Activated T-cell treated with anti-CD3 and anti-CD28 coated beads, Interleukin-2, amount 50 U/mL, for 72 hours (primary cell): Measurements from ENCODE around the gene FFAR4. TPM values are rescaled to one million over a fixed set of nuclear protein-coding genes. Genes with fewer than 3 reads are reported as not detected.

Experiments
- ATAC-seq, 2 donors: fragments of 150-1000 bp; cut with Tn5 transposase; replicated peaks in 1 of 2; 2 replicates each; pipeline ENCODE4 v1.10.0; 2021; ENCODE audit warnings: moderate library complexity in 2 of 2, mild to moderate bottlenecking in 1 of 2
- DNase-seq, 2 donors: peaks; one replicate each; pipeline ENCODE4 v3.0.0; 2021 to 2022; ENCODE audit warnings: mixed read lengths in 1 of 2
- H3K27ac Mint-ChIP-seq: one replicate; pipeline ENCODE4 v1.8.0; 2022; ENCODE audit warnings: mild to moderate bottlenecking, moderate library complexity, mixed read lengths
- H3K27me3 Mint-ChIP-seq: one replicate; pipeline ENCODE4 v1.8.0; 2022; ENCODE audit warnings: low read depth, mixed read lengths
- H3K36me3 Mint-ChIP-seq, 2 donors: one replicate each; pipeline ENCODE4 v1.8.0; 2022; ENCODE audit warnings: mixed read lengths in 2 of 2, mild to moderate bottlenecking in 1 of 2; ENCODE audit not compliant: insufficient read depth in 2 of 2
- H3K4me1 Mint-ChIP-seq: one replicate; pipeline ENCODE4 v1.8.0; 2022; ENCODE audit warnings: low read depth, mixed read lengths
- H3K4me3 Mint-ChIP-seq, 2 donors: one replicate each; pipeline ENCODE4 v1.8.0; 2022; ENCODE audit warnings: mild to moderate bottlenecking in 2 of 2, mixed read lengths in 2 of 2, moderate library complexity in 2 of 2
- H3K9me3 Mint-ChIP-seq, 2 donors: one replicate each; pipeline ENCODE4 v1.8.0; 2022; ENCODE audit warnings: mixed read lengths in 2 of 2
- total RNA-seq, 2 donors: library from RNA; stranded (reverse); gene quantifications; one replicate each; pipeline ENCODE4 v1.2.3, GENCODE V29; 2022

FFAR4 gene
- total RNA-seq, 2 donors from 2014 or later: not detected

DNA sequence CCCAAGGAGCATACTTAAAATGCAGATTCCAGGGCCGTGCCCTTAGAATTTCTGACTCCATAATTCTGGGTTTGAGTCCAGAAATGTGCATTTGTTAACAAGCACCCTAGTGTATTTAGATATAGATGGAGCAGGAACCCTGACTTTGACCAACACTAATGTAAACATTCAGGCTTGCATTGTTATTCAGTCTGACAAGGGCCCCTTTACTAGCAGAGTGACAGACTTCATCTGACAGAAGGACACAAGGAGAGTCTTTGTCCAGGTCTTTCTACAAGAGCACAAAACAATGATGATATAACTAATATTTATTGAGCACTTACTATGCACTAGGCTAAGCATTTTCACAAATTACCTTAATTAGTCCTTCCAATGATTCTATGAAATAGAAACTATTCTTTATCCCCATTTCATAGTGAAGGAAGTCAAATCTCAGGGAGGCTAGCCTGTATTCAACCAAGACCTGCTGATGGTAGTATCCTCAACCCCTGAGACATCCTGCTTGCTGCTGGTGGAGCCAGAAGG lies 30.7 kb downstream of the FFAR4 start:
- Mint-ChIP-seq H3K36me3 (peaks cover 0 to 1% of the 10 kb centered on the region in 2 donors), H3K4me3 (no peak overlapping the region), H3K27ac (no peak overlapping the region), H3K27me3 (peaks cover 21% of the 10 kb centered on the region), H3K4me1 (no peaks in the 10 kb centered on the region), H3K9me3 (no peaks in the 10 kb centered on the region)
- DNase-seq: no peak
- no peak for ATAC-seq

DNA sequence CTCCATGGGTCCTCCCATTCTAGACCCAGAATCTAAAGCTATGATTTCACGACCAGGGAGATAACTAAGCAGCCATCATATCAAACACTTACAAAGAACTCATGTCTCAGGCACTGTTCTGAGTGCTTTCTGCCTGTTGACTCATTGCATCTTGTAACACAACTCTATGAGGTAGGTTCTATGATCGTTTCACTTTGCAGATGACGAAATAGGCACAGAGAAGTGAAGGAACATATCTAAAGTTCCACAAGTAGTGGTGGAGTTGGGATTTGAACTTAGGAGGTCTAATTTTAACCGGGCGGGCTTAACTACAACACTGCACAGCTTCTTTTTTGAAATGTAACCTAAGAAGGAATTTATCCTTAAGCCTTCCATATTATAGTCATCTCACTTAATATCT lies 31.7 kb downstream of the FFAR4 start:
- DNase-seq: no peak
- Mint-ChIP-seq H3K9me3 (no peaks in the 10 kb centered on the region), H3K4me3 (no peak overlapping the region), H3K4me1 (no peaks in the 10 kb centered on the region), H3K27me3 (peaks cover 31% of the 10 kb centered on the region), H3K36me3 (peaks cover 0 to 1% of the 10 kb centered on the region in 2 donors), H3K27ac (no peak overlapping the region)
- no peak for ATAC-seq

DNA sequence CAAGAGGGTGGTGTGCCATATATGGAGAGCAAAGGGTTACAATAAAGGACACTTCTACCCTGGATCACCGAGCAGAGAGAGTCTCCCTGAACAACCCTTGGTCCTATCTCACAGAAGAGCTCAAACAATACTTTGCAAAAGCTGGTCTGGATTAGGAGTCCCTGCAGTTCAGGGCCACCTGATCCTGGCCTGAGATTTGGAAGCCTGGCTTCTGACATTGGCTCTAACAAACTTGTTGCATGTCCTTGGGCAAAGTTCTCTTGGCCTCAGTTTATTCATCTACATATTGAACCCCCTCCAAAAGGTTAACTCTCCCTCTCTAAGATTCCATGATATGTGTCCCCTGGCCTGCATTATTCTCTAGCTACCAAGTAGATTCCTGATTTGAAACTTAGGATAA lies 32.9 kb downstream of the FFAR4 start:
- Mint-ChIP-seq H3K36me3 (peaks cover 0 to 1% of the 10 kb centered on the region in 2 donors), H3K27me3 (peaks cover 43% of the 10 kb centered on the region), H3K9me3 (no peaks in the 10 kb centered on the region), H3K4me1 (no peaks in the 10 kb centered on the region), H3K4me3 (no peak overlapping the region), H3K27ac (no peak overlapping the region)
- ATAC-seq: no peak
- DNase-seq: no peak

DNA sequence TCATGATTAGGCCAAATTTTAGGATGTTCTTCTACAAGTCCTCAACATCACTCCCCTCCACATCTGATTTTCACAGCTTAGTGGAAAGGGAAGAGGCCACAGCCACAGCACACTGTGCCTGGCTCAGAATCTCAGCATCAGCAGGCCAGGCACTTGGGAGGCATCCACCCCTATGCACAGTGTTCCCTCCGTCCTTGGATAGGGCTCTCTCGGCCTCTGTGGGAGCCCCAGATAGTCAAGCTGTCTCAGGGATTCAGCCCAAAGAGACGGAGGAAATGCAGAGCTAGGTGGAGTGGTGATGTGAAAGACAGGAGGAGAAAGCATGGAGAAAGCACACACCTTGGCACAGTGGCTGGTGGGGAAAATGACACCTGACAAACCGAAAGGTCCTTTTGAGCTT lies 33.3 kb downstream of the FFAR4 start:
- Mint-ChIP-seq H3K27ac (no peak overlapping the region), H3K4me1 (no peaks in the 10 kb centered on the region), H3K27me3 (peaks cover 44% of the 10 kb centered on the region), H3K4me3 (peak overlapping the region in 1 of 2 donors; percentile 18), H3K36me3 (peaks cover 0 to 1% of the 10 kb centered on the region in 2 donors), H3K9me3 (no peaks in the 10 kb centered on the region)
- DNase-seq (no peak), ATAC-seq (no peak)

DNA sequence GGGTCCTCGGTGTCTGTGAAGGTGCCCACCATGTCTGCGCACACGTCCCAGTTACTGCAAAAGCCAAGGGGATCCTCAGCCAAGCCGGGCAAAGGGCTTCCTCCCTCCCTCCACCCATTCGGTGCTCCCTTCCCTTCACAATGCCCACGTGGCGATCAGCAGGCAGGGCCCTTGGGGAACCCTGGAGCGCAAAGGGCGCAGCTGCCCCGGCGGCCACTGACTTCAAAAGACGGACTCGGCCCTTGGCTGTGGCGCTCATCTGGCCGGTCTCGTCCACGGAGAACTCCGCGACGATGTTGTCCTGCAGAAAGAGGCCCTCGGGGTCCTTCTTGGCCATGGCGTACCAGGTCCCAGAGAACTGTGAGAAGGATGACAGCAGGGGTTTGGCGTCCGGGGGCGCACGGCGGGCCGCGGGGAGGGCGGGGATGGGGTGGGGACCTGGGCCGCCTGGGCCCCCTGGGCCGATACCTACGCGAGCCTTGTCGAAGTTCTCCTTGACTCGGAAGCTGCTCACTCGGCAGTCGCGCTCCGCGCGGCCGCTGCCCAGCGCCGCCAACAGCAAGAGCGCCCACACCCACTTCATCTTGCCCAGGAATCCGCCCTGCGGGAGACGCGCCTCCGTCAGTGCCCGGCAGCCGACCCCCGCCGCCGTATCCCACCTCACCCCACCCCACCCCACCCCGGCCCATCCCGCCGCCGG lies 34.1 kb downstream of the FFAR4 start:
- Mint-ChIP-seq H3K27ac (no peak overlapping the region), H3K4me1 (no peaks in the 10 kb centered on the region), H3K27me3 (peaks cover 44% of the 10 kb centered on the region), H3K4me3 (no peak overlapping the region), H3K36me3 (peaks cover 0 to 1% of the 10 kb centered on the region in 2 donors), H3K9me3 (no peaks in the 10 kb centered on the region)
- DNase-seq (no peak), ATAC-seq (no peak)

DNA sequence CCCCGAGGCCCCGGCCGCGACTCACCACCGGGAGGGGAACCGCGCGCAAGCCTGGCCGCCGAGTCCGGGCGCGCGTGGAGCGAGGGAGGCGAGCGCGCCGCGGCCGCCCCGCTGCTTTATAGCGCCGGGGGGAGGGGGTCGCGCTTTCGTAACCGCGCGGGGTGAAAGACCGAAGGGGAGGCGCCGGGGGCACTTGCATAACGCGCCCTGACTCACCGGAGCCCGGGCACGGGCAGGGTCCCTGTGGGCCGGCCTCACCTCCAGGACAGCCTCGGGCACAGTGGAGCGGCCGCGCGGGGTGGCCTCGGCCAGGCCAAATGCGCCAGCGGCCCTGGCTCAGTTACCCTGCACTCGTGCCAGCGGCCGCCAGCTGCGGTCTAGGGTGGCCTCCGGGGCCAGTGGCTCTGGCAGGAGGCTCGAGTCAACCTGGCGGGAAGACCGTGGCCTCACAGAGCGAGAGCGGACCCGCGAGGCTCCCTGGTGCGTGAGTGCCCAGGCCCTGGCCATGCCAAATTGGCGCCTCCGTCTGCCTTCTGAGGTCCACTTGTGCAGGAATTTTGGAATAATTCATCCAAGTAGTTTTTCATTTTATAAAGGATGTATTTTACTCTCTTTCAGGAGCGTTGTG lies 34.8 kb downstream of the FFAR4 start, which contains the start of gene RBP4:
RBP4 (minus strand) TSS at position 90 of the 628 bp plus-strand sequence. CDS start 207 bp downstream, outside the sequence.
- no peaks in the 10 kb centered on the region for H3K4me1 Mint-ChIP-seq
- ATAC-seq (no peak), DNase-seq (no peak)
- peaks cover 0 to 1% of the 10 kb centered on the region in 2 donors for H3K36me3 Mint-ChIP-seq
- no peaks in the 10 kb centered on the region for H3K9me3 Mint-ChIP-seq
- H3K27ac Mint-ChIP-seq: no peak within 1 kb of the TSS
- peaks cover 49% of the 10 kb centered on the region for H3K27me3 Mint-ChIP-seq
- peak within 1 kb of the TSS in 1 of 2 donors; percentile 52 for H3K4me3 Mint-ChIP-seq

DNA sequence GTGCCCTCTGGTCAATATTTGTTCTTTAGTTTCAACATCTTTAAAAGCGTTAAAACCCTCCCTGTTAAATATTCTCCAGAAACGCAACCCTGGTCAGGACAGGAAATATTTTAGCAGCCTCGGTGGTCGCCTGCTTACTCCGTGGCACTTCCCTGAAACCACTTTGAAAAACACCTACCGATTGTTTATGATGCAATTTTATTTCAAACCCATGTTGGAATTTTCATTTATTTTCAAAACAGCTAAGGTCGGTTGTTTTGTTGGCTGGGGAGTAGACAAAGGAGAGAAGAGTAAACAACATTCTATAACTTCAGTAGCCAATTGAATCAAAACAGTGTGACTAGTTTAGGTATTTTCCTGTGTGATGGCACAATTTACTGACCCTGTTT lies 35.3 kb downstream of the FFAR4 start:
- no peak for ATAC-seq
- no peak overlapping the region for H3K27ac Mint-ChIP-seq
- H3K27me3 Mint-ChIP-seq: peaks cover 54% of the 10 kb centered on the region
- H3K4me1 Mint-ChIP-seq: no peaks in the 10 kb centered on the region
- no peaks in the 10 kb centered on the region for H3K9me3 Mint-ChIP-seq
- H3K4me3 Mint-ChIP-seq: peak overlapping the region in 1 of 2 donors; percentile 52
- peaks cover 0 to 1% of the 10 kb centered on the region in 2 donors for H3K36me3 Mint-ChIP-seq
- DNase-seq: no peak

DNA sequence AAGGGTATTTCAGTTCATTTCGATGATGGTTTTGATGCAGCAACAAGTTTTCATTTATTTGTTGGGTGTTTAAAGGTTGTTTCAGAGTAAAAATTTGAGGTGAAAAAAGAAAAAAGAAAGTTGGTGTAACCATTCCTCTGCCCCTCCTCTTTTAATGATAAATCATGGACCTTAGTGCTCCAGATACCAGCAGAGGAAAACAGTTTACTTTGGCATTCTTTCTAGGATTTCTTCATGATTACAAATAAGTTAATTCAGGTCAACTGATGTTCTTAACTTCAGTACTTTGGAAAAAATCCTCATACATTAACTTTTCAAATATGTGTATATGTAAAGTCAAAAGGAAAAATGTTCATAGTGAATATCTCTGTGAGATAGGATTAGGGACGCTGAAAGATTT lies 36.6 kb downstream of the FFAR4 start:
- Mint-ChIP-seq H3K4me1 (no peaks in the 10 kb centered on the region), H3K9me3 (peaks cover 0 to 3% of the 10 kb centered on the region in 2 donors), H3K36me3 (peaks cover 0 to 1% of the 10 kb centered on the region in 2 donors), H3K27ac (no peak overlapping the region), H3K27me3 (peaks cover 54% of the 10 kb centered on the region), H3K4me3 (no peak overlapping the region)
- DNase-seq: no peak
- no peak for ATAC-seq

DNA sequence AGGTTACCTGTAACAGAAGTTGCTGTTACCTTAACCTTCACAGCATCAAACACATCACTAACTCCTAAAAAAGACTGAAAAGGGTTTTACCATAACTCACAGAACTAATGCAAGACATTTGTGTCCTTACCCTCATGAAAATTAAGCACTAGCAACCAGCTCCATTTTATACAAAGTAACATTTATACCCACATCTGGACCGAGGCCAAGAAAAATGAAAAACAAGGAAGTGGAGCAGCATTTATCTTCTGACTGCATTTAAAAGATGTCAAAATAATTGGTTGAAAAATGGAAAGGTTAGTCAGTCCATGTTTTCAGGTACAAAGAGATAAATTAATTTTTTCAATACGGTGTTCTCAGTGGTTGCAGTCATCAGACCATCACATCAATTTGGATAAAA lies 37.7 kb downstream of the FFAR4 start:
- ATAC-seq (no peak), DNase-seq (no peak)
- peaks cover 59% of the 10 kb centered on the region for H3K27me3 Mint-ChIP-seq
- no peak overlapping the region for H3K27ac Mint-ChIP-seq
- no peak overlapping the region for H3K4me3 Mint-ChIP-seq
- peaks cover 0 to 3% of the 10 kb centered on the region in 2 donors for H3K9me3 Mint-ChIP-seq
- peaks cover 0 to 1% of the 10 kb centered on the region in 2 donors for H3K36me3 Mint-ChIP-seq
- H3K4me1 Mint-ChIP-seq: no peaks in the 10 kb centered on the region

DNA sequence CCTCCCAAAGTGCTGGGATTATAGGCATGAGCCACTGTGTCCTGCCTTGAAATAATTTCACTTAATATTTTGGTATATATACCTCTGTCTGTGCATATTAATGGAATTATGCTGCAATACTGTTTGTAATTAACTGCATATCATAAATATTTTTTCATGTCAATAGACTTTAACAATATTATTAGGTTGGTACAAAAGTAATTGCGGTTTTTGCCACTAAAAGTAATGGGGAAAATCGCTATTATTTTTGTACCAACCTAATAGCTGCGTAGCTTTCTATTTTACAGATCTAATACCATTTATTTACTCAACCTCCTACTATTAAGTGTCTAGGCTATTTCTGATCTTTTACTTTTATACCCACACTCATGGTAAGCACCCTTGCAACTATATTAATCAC lies 42.0 kb downstream of the FFAR4 start:
- Mint-ChIP-seq H3K4me3 (no peak overlapping the region), H3K36me3 (no peaks in the 10 kb centered on the region), H3K9me3 (peaks cover 0 to 3% of the 10 kb centered on the region in 2 donors)

DNA sequence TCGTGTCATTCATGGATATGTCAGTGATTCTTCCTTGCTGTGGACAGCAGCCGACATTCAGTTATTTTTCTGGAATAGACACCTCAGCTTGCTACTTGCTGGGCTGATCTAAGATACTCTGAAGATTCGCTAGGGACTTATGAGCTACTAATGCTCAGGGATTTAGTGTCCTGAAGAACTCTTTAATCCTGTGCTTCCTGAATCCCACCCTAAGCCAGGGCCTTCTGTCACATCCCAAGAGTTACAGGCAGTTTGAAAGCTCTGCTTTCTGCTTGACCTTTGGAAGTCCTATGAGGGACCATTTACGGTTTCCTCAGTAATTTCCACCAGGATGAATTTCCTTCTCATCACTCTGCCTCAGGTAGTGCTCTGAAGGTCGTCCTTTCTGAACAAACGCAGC lies 45.8 kb downstream of the FFAR4 start, which contains the start of gene PDE6C:
PDE6C (plus strand) TSS at position 227 of the 400 bp plus-strand sequence. CDS start 189 bp downstream, outside the sequence.
- no peak for ATAC-seq
- peaks cover 10% of the 10 kb centered on the region for H3K27me3 Mint-ChIP-seq

More for the DNA sequence above, 42.0 kb downstream of the FFAR4 start:
- Mint-ChIP-seq H3K4me1 (no peaks in the 10 kb centered on the region), H3K27me3 (peaks cover 30% of the 10 kb centered on the region), H3K27ac (no peak overlapping the region)
- ATAC-seq (no peak), DNase-seq (no peak)

DNA sequence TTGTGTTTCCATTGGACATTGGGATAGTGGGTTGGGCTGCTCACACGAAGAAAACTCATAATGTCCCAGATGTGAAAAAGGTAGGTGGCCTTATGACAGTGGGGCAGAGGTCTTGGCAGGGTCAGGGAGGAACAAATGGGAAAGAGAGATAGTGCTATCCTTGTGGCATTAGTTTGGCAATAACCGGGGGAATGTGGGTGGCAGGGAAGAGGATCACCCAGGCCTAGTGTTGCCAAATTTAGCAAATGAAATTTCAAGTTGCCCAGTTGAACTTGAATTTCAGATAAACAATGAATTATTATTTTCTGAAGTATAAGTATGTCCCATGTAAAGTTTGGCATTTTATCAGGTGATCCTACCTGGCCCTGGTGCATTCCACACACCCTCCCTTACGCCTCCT lies 46.7 kb downstream of the FFAR4 start:
- H3K9me3 Mint-ChIP-seq: no peaks in the 10 kb centered on the region
- H3K27ac Mint-ChIP-seq: no peak overlapping the region
- no peak overlapping the region for H3K4me3 Mint-ChIP-seq
- H3K4me1 Mint-ChIP-seq: no peaks in the 10 kb centered on the region
- peaks cover 10% of the 10 kb centered on the region for H3K27me3 Mint-ChIP-seq
- ATAC-seq: no peak
- H3K36me3 Mint-ChIP-seq: no peaks in the 10 kb centered on the region
- DNase-seq: no peak

More for the DNA sequence above, 45.8 kb downstream of the FFAR4 start, which contains the start of gene PDE6C:
- DNase-seq: no peak
- Mint-ChIP-seq H3K4me1 (no peaks in the 10 kb centered on the region), H3K4me3 (no peak within 1 kb of the TSS), H3K27ac (no peak within 1 kb of the TSS), H3K9me3 (peaks cover 0 to 1% of the 10 kb centered on the region in 2 donors), H3K36me3 (no peaks in the 10 kb centered on the region)

DNA sequence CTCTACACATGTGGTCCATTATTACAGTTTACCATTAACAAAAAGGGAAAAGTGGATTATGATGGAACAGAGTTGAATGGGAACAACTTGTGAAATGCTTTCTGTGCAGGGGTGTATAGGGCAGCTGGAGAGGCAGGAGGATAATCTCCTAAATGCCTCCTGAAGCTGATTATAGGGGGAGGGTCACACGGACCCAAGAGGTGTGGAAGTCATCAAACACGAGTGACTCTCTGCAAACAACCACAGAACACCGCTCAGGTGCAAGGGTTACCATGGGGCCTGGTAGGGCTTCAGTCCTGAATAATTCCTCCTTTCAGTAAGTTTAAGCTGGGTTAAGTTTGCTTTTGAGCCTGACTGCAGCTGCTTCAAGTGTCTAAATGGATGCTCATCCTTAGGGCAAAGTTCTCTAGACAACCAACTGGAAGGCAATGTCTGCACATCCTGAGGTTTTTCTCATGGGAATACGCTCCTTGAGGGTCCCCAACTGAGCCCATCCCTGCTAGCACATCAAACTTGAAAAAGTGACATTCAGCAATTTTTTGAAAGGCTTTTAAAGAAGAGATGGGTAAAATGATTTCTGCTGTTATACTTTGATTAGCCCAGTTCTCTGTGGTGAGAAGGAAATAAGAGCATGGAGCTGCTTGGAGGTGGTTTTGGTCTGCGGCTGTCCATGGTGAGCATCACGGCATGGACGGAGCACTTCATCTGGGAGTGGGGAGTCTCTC lies 47.8 kb downstream of the FFAR4 start:
- DNase-seq: no peak
- no peaks in the 10 kb centered on the region for H3K36me3 Mint-ChIP-seq
- H3K27ac Mint-ChIP-seq: no peak overlapping the region
- no peaks in the 10 kb centered on the region for H3K4me1 Mint-ChIP-seq
- no peak for ATAC-seq
- no peak overlapping the region for H3K4me3 Mint-ChIP-seq
- no peaks in the 10 kb centered on the region for H3K9me3 Mint-ChIP-seq
- peaks cover 4% of the 10 kb centered on the region for H3K27me3 Mint-ChIP-seq
